Glomerular visceral epithelial cell (primary cell): Measurements from ENCODE around the gene ANO10.

Experiments used
- DNase-seq: peaks from one replicate; pipeline ENCODE4 v3.0.0-alpha.2; 2016; ENCODE audit errors: extremely low spot score

The ANO10 gene

GRCh38 chr3:43317461-43318316 lies 304.1 kb downstream of the ANO10 start:
- DNase-seq: no peak

DNA sequence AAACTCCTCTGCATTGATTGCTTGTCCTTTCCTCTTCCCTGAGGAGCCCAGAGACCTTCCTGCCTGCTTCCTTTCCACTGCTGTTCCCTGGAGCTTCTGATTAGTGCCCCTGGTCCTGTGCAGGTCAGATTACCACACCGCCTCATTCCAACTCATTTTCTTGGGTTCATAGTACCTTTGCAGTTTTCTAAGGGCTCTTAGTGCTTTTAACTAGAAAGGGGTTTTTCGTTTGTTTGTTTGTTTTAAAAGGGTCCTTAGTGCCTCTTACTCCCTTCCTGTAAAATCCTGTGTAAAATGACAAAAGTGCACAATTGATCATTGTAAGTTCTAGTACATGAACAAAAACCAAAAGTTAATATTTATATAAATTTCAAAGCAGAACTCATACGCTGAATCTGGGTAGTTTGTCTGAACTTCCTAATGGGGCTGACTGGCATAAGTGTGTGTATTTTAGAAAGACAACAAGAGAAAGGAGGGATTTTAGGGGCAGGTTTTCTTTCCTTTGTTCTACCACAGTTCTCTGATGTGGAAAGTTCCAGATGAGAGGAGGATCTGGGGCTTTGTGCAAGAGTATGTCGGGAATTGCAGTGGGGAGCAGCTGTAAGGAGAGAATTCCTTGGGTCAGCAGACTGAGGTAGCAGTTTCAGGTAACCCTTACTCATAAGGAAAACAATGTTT lies 304.9 kb downstream of the ANO10 start:
- DNase-seq: no peak
